ENCODE data around the gene WIPF2. TPM values are rescaled to one million over a fixed set of nuclear protein-coding genes. Genes with fewer than 3 reads are reported as not detected.

Gene WIPF2
- total RNA-seq, 1 experiment from 2014 or later: 30.4 TPM

DNA sequence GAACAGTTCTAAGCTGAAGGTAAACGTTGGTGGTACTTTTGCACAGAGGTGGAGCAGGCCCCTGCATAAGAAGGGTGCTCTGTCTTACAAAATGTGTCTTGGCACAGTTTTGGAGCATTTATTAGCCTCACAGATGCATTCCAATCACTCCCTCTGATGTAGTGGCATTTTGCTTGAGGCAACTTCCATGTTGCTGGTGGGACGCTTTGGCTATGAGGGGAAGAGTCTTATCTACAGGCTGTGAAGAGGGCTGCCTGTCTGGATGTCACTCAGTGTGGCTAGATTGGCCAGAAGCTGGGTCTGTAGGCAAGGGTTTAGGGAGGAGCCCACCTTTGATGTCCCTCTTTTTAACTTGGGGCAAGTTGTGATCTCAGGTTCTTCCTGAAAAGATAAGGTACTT, 87.3 kb downstream of the WIPF2 start:
- POLR2A ChIA-PET: no interaction called here
- Histone ChIP-seq H3K27ac (ENCODE audit: low read depth, low read length) (no peak overlapping the region), H3K27me3 (ENCODE audit: insufficient read depth, low read length) (no peaks in the 10 kb centered on the region), H2AFZ (ENCODE audit: low read depth, low read length, poor library complexity, severe bottlenecking) (no peak overlapping the region), H4K20me1 (ENCODE audit: insufficient read depth) (peaks cover 11% of the 10 kb centered on the region; the same call in 1 of the 2 replicates), H3K79me2 (ENCODE audit: insufficient read depth, low read length) (peaks cover 19% of the 10 kb centered on the region), H3K9me3 (ENCODE audit: control insufficient read depth in 1 of 2, insufficient read depth in 1 of 2, low read depth in 1 of 2, low read length in 2 of 2) (no peaks in the 10 kb centered on the region), H3K4me3 (replicated peaks in 1 of 2; ENCODE audit: low read depth in 1 of 2, low read length in 2 of 2) (no peak overlapping the region), H3K9ac (ENCODE audit: low read length) (no peak overlapping the region), H3K36me3 (ENCODE audit: control insufficient read depth in 1 of 2, insufficient read depth in 2 of 2, low read length in 2 of 2) (peaks cover 13 to 27% of the 10 kb centered on the region in 2 experiments), H3K4me1 (ENCODE audit: control insufficient read depth in 1 of 2, insufficient read depth in 2 of 2, low read length in 2 of 2) (peaks cover 40 to 53% of the 10 kb centered on the region in 2 experiments), H3K9me2 (ENCODE audit: insufficient read depth) (no peaks in the 10 kb centered on the region), H3K4me2 (ENCODE audit: low read length) (no peak overlapping the region)
- TF ChIP-seq CEBPB (IDR thresholded peaks at IDR 0.05; ENCODE audit: low read depth) (no peak), MAX (IDR thresholded peaks at IDR 0.05) (no peak), YY1 (IDR thresholded peaks at IDR 0.05; ENCODE audit: extremely low read depth, insufficient replicate concordance, low read depth, low read length) (no peak), REST (IDR thresholded peaks at IDR 0.05; ENCODE audit: low read depth) (no peak)
- ATAC-seq (no peak), DNase-seq (ENCODE audit: low read depth, low spot score) (no peak)
- intact Hi-C loops (cut with micrococcal nuclease): no loop called here
- no TSS peak for BruUV-seq (replicated peaks)
- RAD21 ChIA-PET (ENCODE audit: low non-redundant PET in 1 of 2, low total read pairs in 2 of 2, uncharacterized antibody in 2 of 2, unreplicated experiment in 2 of 2): no interaction called here
- CTCF ChIA-PET: interaction anchor here (3.0 to 10.5 kb wide), 2 partner anchors 11 to 47 kb away, joined by 19 to 107 read pairs; no protein-coding TSS in a partner anchor

Measured in HCT116 (cell line).